ENCODE data around the gene MLLT6. TPM values are rescaled to one million over a fixed set of nuclear protein-coding genes. Genes with fewer than 3 reads are reported as not detected.
A peak's percentile ranks its signal among the peaks of the same experiment; 100 is the strongest.

MLLT6 gene
- total and polyA plus RNA-seq, 2 of the 13 experiments (the other 11 are each of a cell fraction or from before 2014, with no cell fraction given) = 50.7 to 69.5 TPM

GRCh38 chr17:38703742-38704605 lies 1.1 kb upstream of the MLLT6 start (continued):
- TF ChIP-seq, protein P1, sequence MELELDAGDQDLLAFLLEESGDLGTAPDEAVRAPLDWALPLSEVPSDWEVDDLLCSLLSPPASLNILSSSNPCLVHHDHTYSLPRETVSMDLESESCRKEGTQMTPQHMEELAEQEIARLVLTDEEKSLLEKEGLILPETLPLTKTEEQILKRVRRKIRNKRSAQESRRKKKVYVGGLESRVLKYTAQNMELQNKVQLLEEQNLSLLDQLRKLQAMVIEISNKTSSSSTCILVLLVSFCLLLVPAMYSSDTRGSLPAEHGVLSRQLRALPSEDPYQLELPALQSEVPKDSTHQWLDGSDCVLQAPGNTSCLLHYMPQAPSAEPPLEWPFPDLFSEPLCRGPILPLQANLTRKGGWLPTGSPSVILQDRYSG (CRISPR knock-in tag; IDR thresholded peaks at IDR 0.05) = no peak; the same call in 1 of the 2 replicates
- TF ChIP-seq TBX2 (CRISPR knock-in tag; IDR thresholded peaks at IDR 0.05; ENCODE audit: borderline replicate concordance) (peak; percentile 99), CAMTA2 (CRISPR knock-in tag; IDR thresholded peaks at IDR 0.05; ENCODE audit: borderline replicate concordance) (peak; percentile 97; the same call in 1 of the 2 replicates), RFX5 (IDR thresholded peaks at IDR 0.05; ENCODE audit: low read depth, low read length) (no peak), ZNF652 (CRISPR knock-in tag; IDR thresholded peaks at IDR 0.05; ENCODE audit: borderline replicate concordance, low read depth) (peak; percentile 35; the same call in 1 of the 2 replicates), ZNF143 (CRISPR knock-in tag; IDR thresholded peaks at IDR 0.05) (peak; percentile 61; the same call in 1 of the 2 replicates), PAX8 (CRISPR knock-in tag; IDR thresholded peaks at IDR 0.05; ENCODE audit: borderline replicate concordance) (peak; percentile 49; the same call in 1 of the 2 replicates), CREB1 (IDR thresholded peaks at IDR 0.05) (peak; percentile 67), CREB1 (CRISPR knock-in tag; IDR thresholded peaks at IDR 0.05) (peak; percentile 93), ZNF737 (CRISPR knock-in tag; IDR thresholded peaks at IDR 0.05; ENCODE audit: borderline replicate concordance) (0 out of 2 replicates have a peak, but pooled peaks have one; percentile 50), ZSCAN31 (CRISPR knock-in tag; IDR thresholded peaks at IDR 0.05; ENCODE audit: low read depth) (peak; percentile 92), REL (CRISPR knock-in tag; conservative IDR thresholded peaks at IDR 0.05) (peak; percentile 95), ETV6 (CRISPR knock-in tag; conservative IDR thresholded peaks at IDR 0.05) (peak; percentile 97; the same call in 1 of the 2 replicates), ZBTB8A (CRISPR knock-in tag; IDR thresholded peaks at IDR 0.05; ENCODE audit: borderline replicate concordance, low read depth) (no peak), ZFP82 (CRISPR knock-in tag; IDR thresholded peaks at IDR 0.05; ENCODE audit: borderline replicate concordance) (peak; percentile 97), PPARG (CRISPR knock-in tag; conservative IDR thresholded peaks at IDR 0.05) (peak; percentile 97)
- TF ChIP-seq, protein P2, sequence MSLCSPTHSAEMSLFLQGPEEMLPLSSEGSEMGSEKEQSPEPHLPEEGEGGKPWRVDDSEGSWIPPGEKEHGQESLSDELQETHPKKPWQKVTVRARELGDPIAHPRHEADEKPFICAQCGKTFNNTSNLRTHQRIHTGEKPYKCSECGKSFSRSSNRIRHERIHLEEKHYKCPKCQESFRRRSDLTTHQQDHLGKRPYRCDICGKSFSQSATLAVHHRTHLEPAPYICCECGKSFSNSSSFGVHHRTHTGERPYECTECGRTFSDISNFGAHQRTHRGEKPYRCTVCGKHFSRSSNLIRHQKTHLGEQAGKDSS (CRISPR knock-in tag; IDR thresholded peaks at IDR 0.05; ENCODE audit: borderline replicate concordance, low read depth) = no peak; the same call in 1 of the 2 replicates
- TF ChIP-seq, protein P3, sequence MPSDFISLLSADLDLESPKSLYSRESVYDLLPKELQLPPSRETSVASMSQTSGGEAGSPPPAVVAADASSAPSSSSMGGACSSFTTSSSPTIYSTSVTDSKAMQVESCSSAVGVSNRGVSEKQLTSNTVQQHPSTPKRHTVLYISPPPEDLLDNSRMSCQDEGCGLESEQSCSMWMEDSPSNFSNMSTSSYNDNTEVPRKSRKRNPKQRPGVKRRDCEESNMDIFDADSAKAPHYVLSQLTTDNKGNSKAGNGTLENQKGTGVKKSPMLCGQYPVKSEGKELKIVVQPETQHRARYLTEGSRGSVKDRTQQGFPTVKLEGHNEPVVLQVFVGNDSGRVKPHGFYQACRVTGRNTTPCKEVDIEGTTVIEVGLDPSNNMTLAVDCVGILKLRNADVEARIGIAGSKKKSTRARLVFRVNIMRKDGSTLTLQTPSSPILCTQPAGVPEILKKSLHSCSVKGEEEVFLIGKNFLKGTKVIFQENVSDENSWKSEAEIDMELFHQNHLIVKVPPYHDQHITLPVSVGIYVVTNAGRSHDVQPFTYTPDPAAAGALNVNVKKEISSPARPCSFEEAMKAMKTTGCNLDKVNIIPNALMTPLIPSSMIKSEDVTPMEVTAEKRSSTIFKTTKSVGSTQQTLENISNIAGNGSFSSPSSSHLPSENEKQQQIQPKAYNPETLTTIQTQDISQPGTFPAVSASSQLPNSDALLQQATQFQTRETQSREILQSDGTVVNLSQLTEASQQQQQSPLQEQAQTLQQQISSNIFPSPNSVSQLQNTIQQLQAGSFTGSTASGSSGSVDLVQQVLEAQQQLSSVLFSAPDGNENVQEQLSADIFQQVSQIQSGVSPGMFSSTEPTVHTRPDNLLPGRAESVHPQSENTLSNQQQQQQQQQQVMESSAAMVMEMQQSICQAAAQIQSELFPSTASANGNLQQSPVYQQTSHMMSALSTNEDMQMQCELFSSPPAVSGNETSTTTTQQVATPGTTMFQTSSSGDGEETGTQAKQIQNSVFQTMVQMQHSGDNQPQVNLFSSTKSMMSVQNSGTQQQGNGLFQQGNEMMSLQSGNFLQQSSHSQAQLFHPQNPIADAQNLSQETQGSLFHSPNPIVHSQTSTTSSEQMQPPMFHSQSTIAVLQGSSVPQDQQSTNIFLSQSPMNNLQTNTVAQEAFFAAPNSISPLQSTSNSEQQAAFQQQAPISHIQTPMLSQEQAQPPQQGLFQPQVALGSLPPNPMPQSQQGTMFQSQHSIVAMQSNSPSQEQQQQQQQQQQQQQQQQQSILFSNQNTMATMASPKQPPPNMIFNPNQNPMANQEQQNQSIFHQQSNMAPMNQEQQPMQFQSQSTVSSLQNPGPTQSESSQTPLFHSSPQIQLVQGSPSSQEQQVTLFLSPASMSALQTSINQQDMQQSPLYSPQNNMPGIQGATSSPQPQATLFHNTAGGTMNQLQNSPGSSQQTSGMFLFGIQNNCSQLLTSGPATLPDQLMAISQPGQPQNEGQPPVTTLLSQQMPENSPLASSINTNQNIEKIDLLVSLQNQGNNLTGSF (CRISPR knock-in tag; IDR thresholded peaks at IDR 0.05) = no peak
- TF ChIP-seq, protein P4, sequence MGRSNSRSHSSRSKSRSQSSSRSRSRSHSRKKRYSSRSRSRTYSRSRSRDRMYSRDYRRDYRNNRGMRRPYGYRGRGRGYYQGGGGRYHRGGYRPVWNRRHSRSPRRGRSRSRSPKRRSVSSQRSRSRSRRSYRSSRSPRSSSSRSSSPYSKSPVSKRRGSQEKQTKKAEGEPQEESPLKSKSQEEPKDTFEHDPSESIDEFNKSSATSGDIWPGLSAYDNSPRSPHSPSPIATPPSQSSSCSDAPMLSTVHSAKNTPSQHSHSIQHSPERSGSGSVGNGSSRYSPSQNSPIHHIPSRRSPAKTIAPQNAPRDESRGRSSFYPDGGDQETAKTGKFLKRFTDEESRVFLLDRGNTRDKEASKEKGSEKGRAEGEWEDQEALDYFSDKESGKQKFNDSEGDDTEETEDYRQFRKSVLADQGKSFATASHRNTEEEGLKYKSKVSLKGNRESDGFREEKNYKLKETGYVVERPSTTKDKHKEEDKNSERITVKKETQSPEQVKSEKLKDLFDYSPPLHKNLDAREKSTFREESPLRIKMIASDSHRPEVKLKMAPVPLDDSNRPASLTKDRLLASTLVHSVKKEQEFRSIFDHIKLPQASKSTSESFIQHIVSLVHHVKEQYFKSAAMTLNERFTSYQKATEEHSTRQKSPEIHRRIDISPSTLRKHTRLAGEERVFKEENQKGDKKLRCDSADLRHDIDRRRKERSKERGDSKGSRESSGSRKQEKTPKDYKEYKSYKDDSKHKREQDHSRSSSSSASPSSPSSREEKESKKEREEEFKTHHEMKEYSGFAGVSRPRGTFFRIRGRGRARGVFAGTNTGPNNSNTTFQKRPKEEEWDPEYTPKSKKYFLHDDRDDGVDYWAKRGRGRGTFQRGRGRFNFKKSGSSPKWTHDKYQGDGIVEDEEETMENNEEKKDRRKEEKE (IDR thresholded peaks at IDR 0.05) = no peak

Measured in HepG2 (cell line).